ENCODE results near the gene FOXI3. TPM values are rescaled to one million over a fixed set of nuclear protein-coding genes. Genes with fewer than 3 reads are reported as not detected.

FOXI3 gene
- not detected for total RNA-seq

DNA sequence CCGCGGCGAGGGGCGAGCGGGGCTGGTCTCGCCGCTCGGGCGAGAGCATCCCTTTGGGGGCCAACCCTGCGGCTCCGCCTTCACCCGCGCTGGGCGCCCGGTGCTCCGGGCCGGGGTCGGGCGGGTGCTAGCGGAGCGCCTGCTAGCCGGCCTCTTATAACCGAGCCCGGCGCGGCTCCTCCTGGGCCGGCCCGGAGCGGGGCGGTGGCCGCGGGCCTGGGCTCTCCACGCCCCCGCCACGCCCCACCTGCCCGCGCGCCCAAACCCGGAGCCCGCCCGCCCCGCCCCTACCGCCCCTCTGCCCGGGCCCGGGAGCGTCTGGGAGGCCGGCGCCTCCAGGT, at the start of gene FOXI3:
FOXI3 (minus strand) TSS at position 129 of the 341 bp plus-strand sequence. CDS start 158 bp downstream, outside the sequence.
- Histone ChIP-seq H3K27me3 (peaks cover 38% of the 10 kb centered on the region), H3K9ac (ENCODE audit: low read depth in 2 of 2, low read length in 2 of 2) (no peak within 1 kb of the TSS), H3K36me3 (no peaks in the 10 kb centered on the region), H3K4me1 (no peaks in the 10 kb centered on the region), H3K4me3 (peak within 1 kb of the TSS; percentile 15), H3K27ac (no peak within 1 kb of the TSS), H3K9me3 (no peaks in the 10 kb centered on the region)
- DNase-seq: no peak
- TF ChIP-seq, protein P1, sequence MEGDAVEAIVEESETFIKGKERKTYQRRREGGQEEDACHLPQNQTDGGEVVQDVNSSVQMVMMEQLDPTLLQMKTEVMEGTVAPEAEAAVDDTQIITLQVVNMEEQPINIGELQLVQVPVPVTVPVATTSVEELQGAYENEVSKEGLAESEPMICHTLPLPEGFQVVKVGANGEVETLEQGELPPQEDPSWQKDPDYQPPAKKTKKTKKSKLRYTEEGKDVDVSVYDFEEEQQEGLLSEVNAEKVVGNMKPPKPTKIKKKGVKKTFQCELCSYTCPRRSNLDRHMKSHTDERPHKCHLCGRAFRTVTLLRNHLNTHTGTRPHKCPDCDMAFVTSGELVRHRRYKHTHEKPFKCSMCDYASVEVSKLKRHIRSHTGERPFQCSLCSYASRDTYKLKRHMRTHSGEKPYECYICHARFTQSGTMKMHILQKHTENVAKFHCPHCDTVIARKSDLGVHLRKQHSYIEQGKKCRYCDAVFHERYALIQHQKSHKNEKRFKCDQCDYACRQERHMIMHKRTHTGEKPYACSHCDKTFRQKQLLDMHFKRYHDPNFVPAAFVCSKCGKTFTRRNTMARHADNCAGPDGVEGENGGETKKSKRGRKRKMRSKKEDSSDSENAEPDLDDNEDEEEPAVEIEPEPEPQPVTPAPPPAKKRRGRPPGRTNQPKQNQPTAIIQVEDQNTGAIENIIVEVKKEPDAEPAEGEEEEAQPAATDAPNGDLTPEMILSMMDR (IDR thresholded peaks at IDR 0.05): no peak
- intact Hi-C loops (cut with DNase I): no loop called here

DNA sequence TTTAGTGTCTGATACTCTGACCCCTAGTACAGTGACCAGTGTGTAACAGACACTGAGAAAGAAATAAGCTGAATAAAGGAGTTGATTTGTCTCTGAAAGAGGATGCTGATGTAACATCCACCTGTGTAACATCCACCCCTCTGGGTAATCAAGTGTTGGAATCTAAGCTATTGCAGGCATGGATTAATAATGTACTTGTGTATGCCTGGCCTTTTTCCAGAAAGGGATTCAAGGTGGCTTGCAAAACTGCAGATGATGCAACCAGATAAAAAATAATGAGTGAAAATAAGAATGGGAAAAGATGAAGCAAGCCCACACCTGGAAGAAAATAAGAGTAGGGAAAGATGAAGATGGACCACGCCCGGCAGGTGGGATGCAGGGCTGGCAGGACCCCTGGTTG, 48.2 kb upstream of the FOXI3 start:
- no peak overlapping the region for H3K9ac ChIP-seq (ENCODE audit: low read depth in 2 of 2, low read length in 2 of 2)
- intact Hi-C loops (cut with DNase I): no loop called here
- no peaks in the 10 kb centered on the region for H3K4me1 ChIP-seq
- no peak overlapping the region for H3K4me3 ChIP-seq
- H3K27ac ChIP-seq: no peak overlapping the region
- no peaks in the 10 kb centered on the region for H3K9me3 ChIP-seq
- TF ChIP-seq, protein P1 (IDR thresholded peaks at IDR 0.05): no peak
- no peaks in the 10 kb centered on the region for H3K36me3 ChIP-seq
- no peak for DNase-seq
- no peaks in the 10 kb centered on the region for H3K27me3 ChIP-seq

DNA sequence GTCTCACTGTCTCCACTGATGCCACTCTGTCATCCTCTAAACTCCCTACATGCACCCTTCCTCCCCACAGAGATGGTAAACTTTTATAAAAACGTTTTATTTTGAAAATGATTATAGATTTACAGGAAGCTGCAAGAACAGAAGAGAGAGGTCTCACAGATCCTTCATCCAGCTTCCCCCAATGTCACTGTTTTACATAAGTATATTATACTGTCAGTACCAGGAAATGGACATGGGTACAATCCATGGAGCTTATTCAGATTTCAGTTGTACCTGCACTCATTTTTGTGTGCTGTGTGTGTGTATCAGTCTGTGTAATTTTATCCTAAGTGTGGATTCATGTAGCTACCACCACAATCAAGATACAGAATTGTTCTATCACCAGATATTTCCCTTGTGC, 46.7 kb upstream of the FOXI3 start:
- no peaks in the 10 kb centered on the region for H3K36me3 ChIP-seq
- H3K9ac ChIP-seq (ENCODE audit: low read depth in 2 of 2, low read length in 2 of 2): no peak overlapping the region
- H3K27me3 ChIP-seq: no peaks in the 10 kb centered on the region
- intact Hi-C loops (cut with DNase I): no loop called here
- no peak overlapping the region for H3K27ac ChIP-seq
- TF ChIP-seq, protein P1 (IDR thresholded peaks at IDR 0.05): no peak
- no peak overlapping the region for H3K4me3 ChIP-seq
- H3K9me3 ChIP-seq: no peaks in the 10 kb centered on the region
- no peak for DNase-seq
- H3K4me1 ChIP-seq: no peaks in the 10 kb centered on the region

DNA sequence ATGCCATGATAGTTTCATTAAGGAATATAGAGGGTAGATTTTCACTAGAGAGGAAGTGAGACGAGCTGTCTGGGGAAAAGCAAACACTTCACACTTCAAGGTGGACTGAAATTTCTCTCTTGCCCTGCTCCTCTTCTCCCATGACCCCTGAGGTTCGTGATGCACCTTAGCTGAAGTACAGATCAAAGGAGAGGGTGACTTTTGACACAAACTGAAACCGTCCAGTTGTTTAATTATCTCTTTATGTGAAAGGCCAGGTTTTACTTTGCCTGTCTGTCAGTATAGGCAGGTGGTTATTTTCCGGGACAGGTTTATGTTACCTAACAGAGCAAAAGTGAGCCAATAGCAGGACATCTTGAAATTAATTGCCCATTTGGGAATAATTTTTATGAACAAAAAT, 41.0 kb upstream of the FOXI3 start:
- H3K36me3 ChIP-seq: no peaks in the 10 kb centered on the region
- no peak overlapping the region for H3K27ac ChIP-seq
- H3K27me3 ChIP-seq: no peaks in the 10 kb centered on the region
- no peak overlapping the region for H3K4me3 ChIP-seq
- intact Hi-C loops (cut with DNase I): no loop called here
- no peak overlapping the region for H3K9ac ChIP-seq (ENCODE audit: low read depth in 2 of 2, low read length in 2 of 2)
- H3K9me3 ChIP-seq: no peaks in the 10 kb centered on the region
- no peak for DNase-seq
- TF ChIP-seq, protein P1 (IDR thresholded peaks at IDR 0.05): no peak
- no peaks in the 10 kb centered on the region for H3K4me1 ChIP-seq

DNA sequence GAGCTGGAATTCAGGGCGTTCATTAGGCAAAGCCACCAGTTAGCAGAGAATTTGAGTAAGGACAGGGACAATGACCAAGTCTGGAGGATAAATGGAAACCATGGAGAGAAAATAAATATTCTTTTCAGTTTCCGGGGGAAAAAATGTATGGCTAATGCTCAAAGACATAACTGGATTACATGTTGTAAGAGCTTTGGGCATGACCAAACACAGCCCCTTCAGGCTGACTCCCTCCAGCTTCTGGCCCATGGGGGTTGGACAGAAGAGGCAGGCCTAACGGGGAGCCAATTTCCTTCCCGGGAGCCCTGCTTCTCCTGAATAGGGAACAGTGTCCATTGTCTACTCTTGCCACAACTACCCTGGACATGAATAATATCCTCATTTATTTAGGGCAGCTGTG, 39.5 kb upstream of the FOXI3 start:
- TF ChIP-seq, protein P1 (IDR thresholded peaks at IDR 0.05): no peak

DNA sequence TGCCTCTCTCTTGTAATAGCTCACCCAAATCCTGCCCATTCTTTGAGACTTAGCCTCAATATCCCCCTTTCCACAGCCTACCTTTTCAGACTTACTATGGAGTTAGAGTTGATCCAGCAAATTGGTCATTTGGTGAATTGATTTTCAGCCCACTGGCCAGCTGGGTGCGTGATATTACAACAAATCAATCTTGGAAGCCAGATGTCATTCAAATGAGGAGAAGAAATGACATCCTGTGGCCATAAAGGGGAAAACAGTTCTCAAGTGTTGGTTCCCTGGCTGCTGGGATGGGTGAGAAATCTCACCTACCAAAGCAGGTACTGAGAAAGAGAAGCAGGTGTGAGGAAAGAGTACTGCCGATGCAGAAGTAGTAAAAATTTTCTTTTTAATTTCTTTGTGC, 36.7 kb upstream of the FOXI3 start:
- Histone ChIP-seq H3K36me3 (no peaks in the 10 kb centered on the region), H3K9ac (ENCODE audit: low read depth in 2 of 2, low read length in 2 of 2) (no peak overlapping the region), H3K9me3 (no peaks in the 10 kb centered on the region), H3K4me3 (no peak overlapping the region), H3K27ac (no peak overlapping the region), H3K4me1 (no peaks in the 10 kb centered on the region), H3K27me3 (no peaks in the 10 kb centered on the region)
- no peak for DNase-seq
- intact Hi-C loops (cut with DNase I): no loop called here
- TF ChIP-seq, protein P1 (IDR thresholded peaks at IDR 0.05): no peak

More for the DNA sequence above, 39.5 kb upstream of the FOXI3 start:
- Histone ChIP-seq H3K9ac (ENCODE audit: low read depth in 2 of 2, low read length in 2 of 2) (no peak overlapping the region), H3K27me3 (no peaks in the 10 kb centered on the region), H3K27ac (no peak overlapping the region), H3K4me3 (no peak overlapping the region), H3K36me3 (no peaks in the 10 kb centered on the region), H3K4me1 (no peaks in the 10 kb centered on the region), H3K9me3 (no peaks in the 10 kb centered on the region)
- intact Hi-C loops (cut with DNase I): no loop called here
- no peak for DNase-seq

Measured in colonic mucosa (tissue), 4 donors.